ENCODE measurements around the gene MMP24. TPM values are rescaled to one million over a fixed set of nuclear protein-coding genes. Genes with fewer than 3 reads are reported as not detected.

MMP24 gene
- polyA plus RNA-seq, 1 of the 3 experiments (the other 2 are of a cell fraction), result 18.1 TPM

GRCh38 chr20:35271073-35271882, 44.8 kb downstream of the MMP24 start:
- Histone ChIP-seq H3K4me3 (ENCODE audit: low read depth in 2 of 2, low read length in 1 of 2) (no peak overlapping the region), H3K27ac (ENCODE audit: low read depth in 2 of 2, low read length in 1 of 2) (no peak overlapping the region), H2AFZ (ENCODE audit: low read depth) (no peak overlapping the region), H3K4me1 (ENCODE audit: control insufficient read depth in 1 of 2, insufficient read depth in 2 of 2, low read depth in 1 of 2, low read length in 1 of 2) (peaks cover 0 to 32% of the 10 kb centered on the region in 2 experiments; a peak in 1 of 4 replicates), H3K79me2 (ENCODE audit: insufficient read depth) (peaks cover 8% of the 10 kb centered on the region), H3K4me2 (no peak overlapping the region), H3K9me3 (no peaks in the 10 kb centered on the region), H3K27me3 (ENCODE audit: insufficient read depth) (no peaks in the 10 kb centered on the region), H3K9ac (no peak overlapping the region), H3F3A (replicated peaks; ENCODE audit: insufficient read depth) (peaks cover 6% of the 10 kb centered on the region), H3K36me3 (replicated peaks in 1 of 2; ENCODE audit: control insufficient read depth in 1 of 2, insufficient read depth in 2 of 2, low read length in 1 of 2) (peaks cover 3 to 31% of the 10 kb centered on the region in 2 experiments), H3K9me2 (no peaks in the 10 kb centered on the region), H4K20me1 (ENCODE audit: insufficient read depth) (no peaks in the 10 kb centered on the region)
- ChIA-PET CTCF (interaction anchor here (0.6 to 5.7 kb wide), 3 partner anchors 11 to 439 kb away, joined by 4 to 28 read pairs (median 15); no protein-coding TSS in a partner anchor), POLR2A (no interaction called here)
- TF ChIP-seq RXRA (IDR thresholded peaks at IDR 0.05; ENCODE audit: borderline replicate concordance, low read depth) (no peak), MXI1 (IDR thresholded peaks at IDR 0.05; ENCODE audit: low read depth, low read length) (no peak), SIN3A (IDR thresholded peaks at IDR 0.05; ENCODE audit: borderline replicate concordance, low read depth, low read length) (no peak), PBX3 (IDR thresholded peaks at IDR 0.05) (no peak), USF1 (IDR thresholded peaks at IDR 0.05; ENCODE audit: borderline replicate concordance, low read depth) (no peak), TAF1 (IDR thresholded peaks at IDR 0.05; ENCODE audit: borderline replicate concordance, low read depth, low read length) (no peak), FOXM1 (IDR thresholded peaks at IDR 0.05; ENCODE audit: low read depth) (no peak), TCF12 (IDR thresholded peaks at IDR 0.05) (no peak), NRF1 (IDR thresholded peaks at IDR 0.05; ENCODE audit: low read depth, low read length) (no peak), REST (IDR thresholded peaks at IDR 0.05; ENCODE audit: low read depth, low read length) (no peak)
- no peak for DNase-seq
- WGBS (ENCODE audit: low lambda C conversion rate), result 94% methylated on average over 18 of the region's 20 CpGs

All from SK-N-SH (cell line).